GM21390 (cell line): ENCODE results near the gene ROR2.

Source experiments
- ATAC-seq: cut with Tn5 transposase; IDR thresholded peaks from one replicate; pipeline ENCODE4 v1.9.1; 2021; ENCODE audit not compliant: unreplicated experiment

ROR2 gene

DNA sequence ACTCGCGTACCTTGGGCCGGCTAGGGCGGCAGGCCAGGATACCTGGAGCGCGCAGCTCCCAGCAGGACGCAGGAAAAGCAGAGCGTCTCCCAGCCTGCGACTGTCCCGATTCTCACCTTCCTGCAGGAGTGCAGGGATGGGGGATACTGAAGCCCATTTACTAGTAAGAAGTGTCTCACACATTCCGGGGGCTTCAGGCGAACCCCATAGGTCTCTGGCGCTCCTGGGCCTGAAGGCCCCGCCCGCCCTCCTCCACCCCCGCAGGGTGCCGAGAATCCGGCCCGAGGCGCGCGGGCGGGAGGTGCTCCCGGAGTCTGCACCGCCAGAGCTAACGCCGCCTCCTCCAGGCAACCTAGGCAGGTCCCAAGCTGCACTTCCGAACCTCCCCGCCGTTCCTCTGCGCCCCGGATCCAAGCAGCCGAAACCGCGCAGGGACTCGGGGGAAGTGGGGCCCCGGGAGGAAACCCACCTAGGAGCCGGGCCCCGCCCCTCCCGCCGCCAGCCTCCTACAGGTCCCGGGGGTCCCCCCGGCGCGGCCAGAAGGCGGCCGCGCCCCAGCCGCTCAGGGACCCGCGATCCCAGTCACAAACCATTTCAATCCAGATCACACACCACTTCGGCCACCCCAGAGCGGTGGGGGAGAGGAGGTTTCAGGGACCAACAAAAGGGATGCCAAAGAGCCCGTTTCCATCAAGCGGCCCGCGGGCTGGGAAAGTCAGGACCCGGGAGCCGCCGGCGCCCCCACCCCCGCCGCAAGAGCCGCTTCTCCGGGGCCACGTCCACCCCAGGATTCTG, 1.2 kb downstream of the ROR2 start:
- ATAC-seq: no peak

DNA sequence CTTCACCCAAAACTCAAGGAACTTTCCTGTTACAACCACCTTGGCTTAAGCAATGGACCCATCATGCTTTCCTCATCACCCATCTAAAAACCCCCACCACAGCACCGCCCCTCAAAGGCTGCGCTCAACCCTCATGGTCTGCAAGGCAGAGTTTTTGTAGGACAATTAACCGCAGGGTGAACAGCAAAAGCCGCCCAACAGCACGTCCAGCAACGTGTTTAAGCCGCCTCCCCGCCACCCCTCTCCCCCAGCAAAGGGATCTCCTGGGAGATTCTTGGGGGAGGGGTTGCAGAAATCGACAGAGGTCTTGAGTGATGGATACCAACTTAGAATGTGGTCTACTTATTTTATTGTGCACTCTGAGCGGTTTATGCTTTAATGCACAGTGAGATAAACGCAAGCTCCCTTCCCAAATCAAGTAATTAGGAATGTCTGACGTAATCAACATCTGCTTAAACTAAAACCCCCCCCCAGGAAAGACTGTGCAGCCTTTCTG, 1.9 kb downstream of the ROR2 start:
- no peak for ATAC-seq

DNA sequence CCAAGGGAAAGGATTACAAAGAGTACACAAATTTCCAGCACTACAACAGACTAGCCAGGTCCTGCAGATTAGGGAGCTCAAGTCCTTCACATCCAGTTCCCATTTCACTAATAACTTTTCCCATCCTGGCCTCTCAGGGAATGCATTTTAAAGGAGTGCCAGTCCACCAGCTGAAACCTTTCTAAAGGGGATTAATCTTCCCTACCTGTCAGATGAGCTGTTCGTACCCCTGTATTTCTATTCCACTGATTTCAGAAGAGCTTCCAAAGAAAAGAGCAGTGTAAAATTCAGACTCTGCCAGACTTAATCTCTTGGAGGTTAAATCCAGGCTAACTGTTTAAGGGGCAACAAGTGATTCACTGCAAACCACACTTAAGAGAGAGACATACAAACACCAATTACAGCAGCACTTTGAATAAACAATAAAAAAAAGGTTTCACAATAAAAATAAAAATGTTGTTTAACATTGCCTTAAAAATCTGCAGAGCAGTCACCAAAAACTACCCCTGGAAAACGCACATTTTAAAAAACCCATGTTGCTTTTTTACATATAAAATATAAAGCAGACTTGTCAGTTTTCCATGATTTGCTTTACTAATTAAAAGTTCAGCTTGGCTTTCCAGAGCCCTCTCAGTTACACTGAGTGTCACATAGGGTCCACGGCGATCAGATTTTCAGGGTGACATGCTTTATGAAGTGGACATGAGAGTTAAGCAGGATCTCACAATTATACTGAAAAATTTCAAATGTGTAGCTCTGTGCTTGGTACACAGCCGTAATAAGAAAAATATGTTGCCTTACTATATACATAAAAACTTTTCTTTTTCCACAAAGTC, 3.2 kb downstream of the ROR2 start:
- ATAC-seq: no peak

DNA sequence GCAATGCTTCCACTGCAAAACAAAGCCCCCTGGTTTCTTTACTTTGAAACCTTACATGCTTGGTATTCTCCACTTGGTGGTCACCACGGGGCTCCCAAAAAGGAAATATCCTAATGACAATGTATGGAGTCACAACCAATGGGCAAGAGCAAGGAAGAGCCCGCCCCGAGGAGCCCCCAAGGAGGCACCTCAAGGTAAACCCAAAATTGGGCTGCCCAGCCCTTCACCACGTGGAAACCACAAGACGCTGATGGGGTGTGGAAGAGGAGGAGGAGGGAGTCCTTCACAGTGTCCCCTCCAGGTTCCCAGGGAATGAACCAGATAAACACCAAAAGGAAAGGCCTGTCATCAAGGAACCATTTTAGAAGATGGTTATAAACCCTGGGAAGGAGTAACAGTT, 3.8 kb downstream of the ROR2 start:
- no peak for ATAC-seq

DNA sequence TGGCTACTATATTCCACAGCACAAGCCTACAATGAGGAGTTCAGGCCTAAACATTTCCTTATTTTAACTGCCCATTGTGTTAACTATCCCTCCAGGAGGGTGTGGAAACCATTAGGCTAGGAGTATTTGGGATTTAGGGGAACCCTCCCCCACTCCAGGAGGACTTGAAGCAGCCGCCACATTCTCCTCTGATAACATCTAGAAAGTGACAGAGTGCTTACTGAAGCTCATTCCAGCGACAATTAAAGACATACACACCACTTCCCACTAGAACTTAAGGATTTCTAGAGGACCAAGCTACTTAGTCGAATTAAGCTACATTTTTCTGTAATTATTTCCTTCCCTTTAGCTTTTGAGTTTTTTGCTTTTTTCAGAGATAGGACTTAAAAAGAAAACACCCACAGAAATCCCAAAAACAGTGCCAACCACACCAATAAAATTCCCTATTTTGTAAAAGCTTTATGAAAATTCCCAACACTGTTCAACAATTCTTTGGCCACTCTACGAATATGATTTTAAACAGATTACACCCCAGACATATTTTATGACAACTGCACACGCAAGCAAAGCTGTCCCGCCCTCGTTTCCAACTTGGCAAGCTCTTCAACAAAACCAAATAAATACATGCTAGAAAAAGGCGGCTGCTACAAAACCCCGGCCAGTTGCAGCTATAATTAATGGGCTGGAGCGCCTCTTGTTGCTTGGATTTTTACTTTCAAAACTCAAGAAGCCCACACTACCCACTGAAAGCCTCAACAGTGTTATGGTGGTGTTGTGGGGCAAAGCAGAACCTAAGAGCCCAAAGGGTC, 4.5 kb downstream of the ROR2 start:
- ATAC-seq: no peak

DNA sequence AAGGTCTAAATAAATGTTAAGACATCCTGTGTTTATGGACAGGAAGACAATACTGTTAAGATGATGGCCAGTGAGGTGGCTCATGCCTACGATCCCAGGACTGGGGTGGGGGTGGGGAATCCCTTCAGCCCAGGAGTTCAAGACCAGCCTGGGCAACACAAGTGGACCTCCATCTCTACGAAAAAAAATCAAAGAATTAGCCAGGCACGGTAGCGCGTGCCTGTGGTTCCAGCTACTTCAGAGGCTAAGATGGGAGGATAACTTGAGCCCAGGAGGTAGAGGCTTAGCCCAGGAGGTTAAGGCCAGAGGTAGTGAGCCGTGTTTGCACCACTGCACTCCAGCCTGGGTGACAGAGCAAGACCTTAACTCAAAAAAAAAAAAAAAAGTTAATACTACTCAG, 5.3 kb downstream of the ROR2 start:
- ATAC-seq: no peak

DNA sequence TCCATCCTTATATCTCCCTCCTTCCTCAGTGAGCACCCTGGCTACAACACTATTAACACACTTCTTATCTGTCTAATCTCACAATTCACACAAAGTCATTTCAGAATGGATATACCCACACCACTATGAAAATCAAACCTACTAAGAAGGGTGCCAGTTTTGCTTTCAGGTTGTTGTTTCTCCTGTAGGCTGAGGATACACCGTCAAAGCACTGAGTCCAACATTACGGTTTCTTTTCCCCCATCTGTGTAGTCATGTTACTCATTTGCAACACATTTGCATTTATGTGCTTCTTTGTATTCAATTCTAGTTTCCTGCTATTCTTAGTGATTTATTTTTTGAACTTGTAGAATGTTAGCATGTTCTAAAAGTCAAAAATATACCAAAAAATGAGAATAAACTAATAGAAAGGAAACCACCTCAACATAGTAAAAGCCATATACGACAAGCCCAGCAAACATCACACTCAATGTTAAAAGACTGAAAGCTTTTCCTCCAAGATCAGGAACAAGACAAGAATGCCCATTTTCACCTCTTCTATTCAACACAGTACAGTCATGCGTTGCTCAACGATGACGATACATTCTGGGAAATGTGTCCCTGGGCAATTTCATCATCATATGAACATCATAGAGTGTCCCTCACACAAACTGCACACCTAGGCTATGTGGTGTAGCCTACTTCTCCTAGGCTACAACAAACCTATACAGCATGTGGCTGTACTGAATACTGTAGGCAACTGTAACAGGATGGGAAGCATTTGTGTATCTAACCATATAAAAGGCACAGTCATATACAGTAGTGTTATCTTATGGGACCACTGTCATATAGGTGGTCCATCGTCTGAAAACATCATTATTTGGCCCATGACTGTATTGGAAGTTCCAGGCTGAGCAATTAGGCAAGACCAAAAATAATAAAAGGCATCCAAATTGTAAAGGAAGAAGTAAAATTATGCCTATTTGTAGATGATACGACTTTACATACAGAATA, 6.3 kb downstream of the ROR2 start:
- no peak for ATAC-seq

DNA sequence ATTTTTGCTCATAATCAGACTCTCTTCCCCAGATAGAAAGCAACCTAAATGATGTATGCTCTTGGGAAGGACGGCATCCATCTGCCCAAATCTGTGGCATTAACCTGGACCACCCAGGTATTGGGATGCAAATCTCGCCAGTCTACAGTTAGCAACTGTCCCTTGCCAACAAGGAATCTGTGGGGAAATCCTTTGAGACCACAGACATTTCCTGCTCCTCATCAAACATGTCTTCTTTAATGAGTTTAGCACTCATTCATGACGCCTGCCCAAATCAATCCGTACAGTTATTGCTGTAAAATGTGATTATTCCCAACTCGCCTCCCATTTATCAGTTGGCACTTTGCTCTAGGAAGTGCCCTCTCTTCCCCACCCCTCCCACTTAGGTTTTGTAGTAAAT, 7.8 kb downstream of the ROR2 start:
- no peak for ATAC-seq

DNA sequence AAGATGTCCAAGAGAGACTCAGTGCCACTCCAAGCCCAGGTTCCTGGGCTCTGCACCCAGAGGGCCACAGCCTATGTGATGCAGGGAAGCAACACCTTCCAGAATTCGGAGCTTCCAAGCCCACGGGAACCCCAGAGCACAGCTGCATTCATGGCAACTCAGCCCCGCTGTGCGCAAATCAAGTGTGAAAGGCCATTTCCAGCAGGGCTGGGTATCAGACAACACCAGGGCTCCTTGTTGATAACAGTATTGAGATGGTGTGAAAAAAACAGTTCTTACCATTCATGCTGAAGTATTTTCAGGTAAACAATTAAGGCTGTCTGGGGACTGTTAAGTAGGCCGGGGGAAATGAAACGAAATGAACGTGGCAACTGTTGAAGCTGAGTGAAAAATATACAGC, 10.1 kb downstream of the ROR2 start:
- no peak for ATAC-seq

DNA sequence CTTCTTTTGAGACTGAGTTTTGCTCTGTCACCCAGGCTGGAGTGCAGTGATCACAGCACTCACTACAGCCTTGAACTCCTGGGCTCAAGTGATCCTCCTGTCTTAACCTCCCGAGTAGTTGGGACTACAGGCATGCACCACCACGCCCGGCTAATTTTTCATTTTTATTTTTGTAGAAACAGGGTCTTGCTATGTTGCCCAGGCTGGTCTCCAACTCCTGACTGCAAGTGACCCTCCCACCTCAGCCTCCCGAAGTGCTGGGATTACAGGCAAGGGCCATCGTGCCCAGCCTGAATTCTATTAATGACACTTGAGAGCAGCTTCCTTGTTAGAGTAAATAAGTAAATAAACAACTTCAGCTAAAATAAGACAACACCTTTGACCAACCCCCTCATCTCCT, 12.3 kb downstream of the ROR2 start:
- no peak for ATAC-seq

DNA sequence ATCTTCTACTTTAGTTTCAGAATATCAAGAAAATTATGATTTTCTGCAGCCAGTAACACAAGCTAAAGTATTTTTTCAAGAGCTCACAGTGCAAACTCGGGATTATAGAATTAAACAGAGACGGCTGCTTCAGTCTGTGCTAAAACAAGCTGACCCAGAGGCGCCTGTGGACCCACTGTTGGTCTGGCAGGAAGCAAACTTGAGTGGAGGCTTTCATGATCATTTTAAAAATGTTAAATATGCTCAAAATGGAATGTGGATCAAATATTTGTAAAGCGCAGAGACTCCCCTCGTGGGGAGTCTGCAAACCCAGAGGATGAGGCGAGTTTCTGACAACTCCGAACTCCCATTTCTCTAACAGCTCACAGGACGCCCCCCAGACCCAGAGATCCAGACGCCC, 13.0 kb downstream of the ROR2 start:
- ATAC-seq: no peak

DNA sequence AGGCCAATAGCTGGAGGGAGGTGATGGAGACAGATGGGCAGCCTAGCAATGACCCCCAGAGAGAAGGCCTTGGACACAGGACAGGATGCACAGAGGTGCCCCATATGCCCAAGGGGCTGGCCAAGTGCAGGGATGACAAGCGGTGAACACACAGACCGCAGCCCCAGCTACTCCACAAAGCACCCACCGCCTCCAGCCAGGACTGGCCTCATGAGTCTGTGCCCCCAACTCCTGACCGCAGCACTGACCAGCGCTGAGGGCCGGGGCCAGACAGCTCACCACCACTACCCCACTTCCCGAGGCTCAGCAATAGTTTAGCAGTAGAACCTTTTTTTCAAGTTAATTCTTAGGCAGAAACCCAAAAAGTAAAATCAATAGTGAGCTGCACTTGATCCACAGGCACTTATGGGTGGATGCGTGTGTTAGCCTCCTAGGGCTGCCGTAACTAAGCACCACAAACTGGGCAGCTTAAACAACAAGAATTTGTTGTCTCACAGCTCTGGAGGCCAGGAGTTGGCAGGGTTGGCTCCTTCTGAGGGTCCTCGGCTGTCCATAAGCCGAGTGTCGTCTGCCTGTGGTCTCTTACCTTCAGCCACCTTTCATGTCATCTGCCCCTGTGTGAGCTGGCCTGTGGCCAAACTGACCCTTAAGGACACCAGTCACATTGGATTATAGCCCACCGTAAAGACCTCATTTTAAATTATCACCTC, 14.1 kb downstream of the ROR2 start:
- no peak for ATAC-seq

DNA sequence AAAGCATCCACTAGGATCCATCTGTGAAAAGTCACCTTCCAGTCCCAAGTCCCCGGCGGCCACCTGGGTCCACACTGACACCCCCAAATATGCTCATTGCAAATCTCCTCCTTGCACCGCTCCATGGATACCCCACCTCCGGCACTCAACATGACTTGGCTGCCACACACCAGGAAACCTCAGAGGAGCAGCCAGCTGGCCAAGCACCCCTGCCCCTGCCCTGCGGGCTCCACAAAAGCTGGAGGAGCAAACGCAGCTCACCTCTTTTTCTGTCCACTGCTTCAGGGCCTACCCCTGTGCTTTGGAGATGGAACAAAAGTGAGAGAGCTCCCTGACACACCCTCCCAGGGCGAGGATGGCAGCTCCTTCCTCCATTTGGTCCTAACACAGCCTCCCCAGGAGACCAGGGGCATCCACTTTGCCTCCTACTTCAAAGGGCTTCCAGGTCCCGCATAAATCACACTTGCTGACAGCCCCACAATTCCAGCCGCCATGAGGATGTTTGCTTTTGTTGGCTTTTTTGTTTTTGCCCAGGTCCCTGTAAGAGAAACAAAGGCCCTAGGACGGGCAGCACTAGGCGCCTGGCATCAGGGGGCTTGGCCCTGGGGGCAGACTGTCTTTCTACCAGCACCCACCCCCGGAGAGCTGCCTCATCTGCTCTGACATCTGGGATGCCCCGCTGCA, 14.8 kb downstream of the ROR2 start:
- no peak for ATAC-seq

DNA sequence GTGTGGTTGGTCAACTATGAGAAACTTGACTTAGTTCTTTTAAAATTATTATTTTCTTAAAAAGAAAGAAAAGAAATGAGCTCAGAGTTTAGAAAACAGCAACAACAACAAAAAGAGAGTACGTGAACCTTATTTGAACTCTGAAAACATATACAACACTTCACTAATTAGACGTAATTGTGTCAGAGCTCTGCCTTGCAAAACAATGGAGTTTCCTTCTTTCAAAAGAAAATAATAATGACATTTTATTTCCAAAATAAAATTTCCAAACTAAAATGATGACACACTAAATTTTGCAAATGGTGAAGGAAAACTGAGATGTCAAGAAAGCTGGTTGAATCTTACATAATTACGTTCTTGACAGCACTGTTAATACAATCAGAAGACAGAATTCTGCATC, 15.4 kb downstream of the ROR2 start:
- ATAC-seq: no peak

DNA sequence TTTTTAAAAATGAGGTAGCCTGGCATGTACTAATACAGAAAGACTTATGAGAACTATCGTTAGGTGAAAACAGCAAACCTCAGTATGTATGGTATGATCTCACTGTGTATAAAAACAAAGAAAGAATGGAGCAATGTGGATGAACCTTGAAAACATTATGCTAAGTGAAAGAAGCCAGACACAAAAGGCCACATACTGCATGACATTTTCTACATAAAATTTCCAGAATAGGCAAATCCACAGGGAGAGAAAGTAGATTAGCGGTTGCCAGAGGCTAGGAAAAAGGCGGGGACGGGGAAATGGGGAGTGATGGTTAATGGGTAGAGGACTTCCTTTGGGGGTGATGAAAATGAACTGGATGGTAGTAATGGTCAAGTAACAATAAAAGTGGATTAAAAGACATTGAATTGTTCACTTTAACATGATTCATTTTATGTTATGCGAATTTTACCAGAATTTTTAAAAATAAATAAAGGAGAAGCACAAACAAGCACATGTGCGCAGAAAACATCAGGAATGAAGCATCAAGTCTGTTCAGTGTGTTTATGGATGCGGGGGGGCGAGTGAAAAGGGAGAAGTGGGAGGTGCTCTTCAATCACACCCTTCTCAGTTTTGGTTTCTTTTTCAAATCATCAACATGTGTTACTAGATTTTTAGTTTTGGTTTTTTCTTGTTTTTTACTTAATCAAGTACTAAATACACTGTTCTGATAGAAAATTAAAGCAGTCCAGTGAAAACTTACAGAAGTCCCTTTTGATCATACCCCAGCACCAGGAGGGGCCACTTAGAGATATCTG, 16.3 kb downstream of the ROR2 start:
- no peak for ATAC-seq

DNA sequence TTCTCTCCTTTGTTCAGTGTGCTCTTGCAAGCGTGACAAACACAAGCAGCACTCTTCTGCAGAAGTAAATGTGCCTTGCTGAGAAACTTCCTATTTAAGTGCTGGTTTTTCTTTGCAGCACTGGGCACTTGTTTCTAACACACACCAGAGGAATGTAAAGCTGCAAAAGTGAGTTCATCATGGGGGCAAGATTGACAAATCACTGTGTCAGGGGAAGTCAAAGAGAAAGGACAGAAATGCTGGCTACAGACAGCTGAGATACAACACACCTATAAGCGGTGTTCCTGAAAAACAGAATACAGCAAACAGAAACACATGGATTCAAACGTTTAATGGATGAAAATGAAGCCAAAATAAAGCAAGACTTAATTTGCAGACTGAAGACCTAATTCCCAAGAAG, 19.6 kb downstream of the ROR2 start:
- no peak for ATAC-seq

DNA sequence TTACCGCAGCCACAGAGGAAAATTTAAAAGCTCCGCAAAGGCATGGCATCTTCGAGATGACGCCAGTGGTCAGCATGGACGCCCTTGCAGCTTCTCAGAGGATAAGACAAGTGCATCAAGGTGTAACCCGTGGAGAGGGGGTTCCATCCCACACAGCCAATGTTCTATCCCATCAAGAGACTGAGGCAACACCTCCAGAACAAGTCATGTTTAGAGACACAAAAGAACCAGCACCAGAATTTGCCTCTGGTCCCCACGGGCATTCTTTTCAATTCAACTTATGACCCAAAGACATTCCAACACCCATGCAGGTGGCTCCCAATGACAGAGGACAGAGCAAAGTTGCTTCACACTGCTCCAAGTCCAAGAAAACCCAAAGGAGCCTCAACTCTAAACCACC, 20.7 kb downstream of the ROR2 start:
- no peak for ATAC-seq

DNA sequence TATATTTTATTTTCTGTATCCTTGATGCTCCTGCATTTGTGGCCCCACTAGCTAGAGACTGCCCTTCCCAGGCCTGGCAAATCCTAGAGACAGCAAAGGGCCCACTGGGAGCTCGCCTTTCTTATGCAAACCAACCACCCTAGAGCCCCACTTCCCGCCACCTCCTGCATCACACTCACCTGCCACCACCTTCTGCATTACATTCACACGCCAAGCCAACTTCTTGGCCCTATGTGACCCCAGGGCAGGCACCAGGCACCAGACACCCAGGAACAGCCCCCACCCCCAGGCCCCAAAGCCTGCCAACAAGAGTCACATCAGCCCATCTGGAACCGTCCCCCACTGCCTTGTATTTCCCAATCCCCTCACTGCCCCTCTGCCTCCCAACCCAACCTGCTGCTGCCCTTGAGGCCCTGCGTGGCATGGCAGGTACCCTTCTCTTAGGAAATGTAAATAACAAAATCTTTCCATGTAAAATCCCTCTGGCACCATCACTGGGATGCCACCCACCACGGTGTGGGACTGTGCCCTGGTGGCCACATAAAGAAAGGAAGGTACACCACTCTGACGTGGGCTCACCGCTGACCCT, 22.0 kb downstream of the ROR2 start:
- no peak for ATAC-seq
